ENCODE data around the gene HTR5A.

DNA sequence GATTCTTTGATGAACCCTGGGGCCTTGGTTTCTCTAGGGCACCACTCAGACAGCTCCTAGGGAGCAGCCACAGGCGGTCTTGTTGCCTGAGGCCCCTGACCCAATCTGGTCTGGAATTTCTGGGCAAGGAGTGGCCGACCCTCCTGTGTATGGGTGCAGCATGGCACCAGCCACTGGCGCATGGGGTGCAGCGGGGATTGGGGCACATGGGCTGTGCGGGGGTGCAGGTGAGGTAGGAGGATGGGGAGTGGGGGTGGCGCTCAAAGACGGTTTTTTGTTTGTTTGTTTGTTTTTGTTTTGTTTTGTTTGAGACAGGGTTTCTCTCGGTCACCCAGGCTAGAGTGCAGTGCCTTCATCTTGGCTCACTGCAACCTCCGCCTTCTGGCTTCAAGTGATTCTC is 62.3 kb downstream of the HTR5A start:
- TF ChIP-seq ZNF8 (CRISPR knock-in tag; IDR thresholded peaks at IDR 0.05): no peak
- no peak for TF ChIP-seq TOX (CRISPR knock-in tag; IDR thresholded peaks at IDR 0.05; ENCODE audit: borderline replicate concordance)
- TF ChIP-seq, protein P1, sequence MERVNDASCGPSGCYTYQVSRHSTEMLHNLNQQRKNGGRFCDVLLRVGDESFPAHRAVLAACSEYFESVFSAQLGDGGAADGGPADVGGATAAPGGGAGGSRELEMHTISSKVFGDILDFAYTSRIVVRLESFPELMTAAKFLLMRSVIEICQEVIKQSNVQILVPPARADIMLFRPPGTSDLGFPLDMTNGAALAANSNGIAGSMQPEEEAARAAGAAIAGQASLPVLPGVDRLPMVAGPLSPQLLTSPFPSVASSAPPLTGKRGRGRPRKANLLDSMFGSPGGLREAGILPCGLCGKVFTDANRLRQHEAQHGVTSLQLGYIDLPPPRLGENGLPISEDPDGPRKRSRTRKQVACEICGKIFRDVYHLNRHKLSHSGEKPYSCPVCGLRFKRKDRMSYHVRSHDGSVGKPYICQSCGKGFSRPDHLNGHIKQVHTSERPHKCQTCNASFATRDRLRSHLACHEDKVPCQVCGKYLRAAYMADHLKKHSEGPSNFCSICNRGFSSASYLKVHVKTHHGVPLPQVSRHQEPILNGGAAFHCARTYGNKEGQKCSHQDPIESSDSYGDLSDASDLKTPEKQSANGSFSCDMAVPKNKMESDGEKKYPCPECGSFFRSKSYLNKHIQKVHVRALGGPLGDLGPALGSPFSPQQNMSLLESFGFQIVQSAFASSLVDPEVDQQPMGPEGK (CRISPR knock-in tag; IDR thresholded peaks at IDR 0.05; ENCODE audit: borderline replicate concordance): no peak
- no peak for TF ChIP-seq GLIS3 (CRISPR knock-in tag; IDR thresholded peaks at IDR 0.05)
- no peak for TF ChIP-seq ZFP30 (CRISPR knock-in tag; IDR thresholded peaks at IDR 0.05)
- TF ChIP-seq PPARA (CRISPR knock-in tag; IDR thresholded peaks at IDR 0.05; ENCODE audit: borderline replicate concordance): no peak

Measured in SK-N-SH treated with all-trans-retinoic acid at 6 μM for 48 hours (cell line).